Peyer's patch (tissue), 4 donors: ENCODE data around the gene CRLF2.

ENCODE experiments used
- POLR2A ChIP-seq, 2 donors: fragments of 450-650 bp; IDR thresholded peaks; one replicate each; pipeline ENCODE4 v1.5.1; 2017; ENCODE audit warnings: antibody characterized with exemption in 2 of 2, mild to moderate bottlenecking in 2 of 2, moderate library complexity in 2 of 2
- TF ChIP-seq, protein P1 (sequence below), 6 experiments: fragments of 450-650 bp in 4 of 6; fragments of 200-600 bp in 2 of 6; sonication (generic) in 1 of 6; IDR thresholded peaks; one replicate each; pipeline ENCODE4 v1.5.1; 2017 to 2019; ENCODE audit warnings: antibody characterized with exemption in 6 of 6, mild to moderate bottlenecking in 3 of 6, moderate library complexity in 1 of 6

DNA sequence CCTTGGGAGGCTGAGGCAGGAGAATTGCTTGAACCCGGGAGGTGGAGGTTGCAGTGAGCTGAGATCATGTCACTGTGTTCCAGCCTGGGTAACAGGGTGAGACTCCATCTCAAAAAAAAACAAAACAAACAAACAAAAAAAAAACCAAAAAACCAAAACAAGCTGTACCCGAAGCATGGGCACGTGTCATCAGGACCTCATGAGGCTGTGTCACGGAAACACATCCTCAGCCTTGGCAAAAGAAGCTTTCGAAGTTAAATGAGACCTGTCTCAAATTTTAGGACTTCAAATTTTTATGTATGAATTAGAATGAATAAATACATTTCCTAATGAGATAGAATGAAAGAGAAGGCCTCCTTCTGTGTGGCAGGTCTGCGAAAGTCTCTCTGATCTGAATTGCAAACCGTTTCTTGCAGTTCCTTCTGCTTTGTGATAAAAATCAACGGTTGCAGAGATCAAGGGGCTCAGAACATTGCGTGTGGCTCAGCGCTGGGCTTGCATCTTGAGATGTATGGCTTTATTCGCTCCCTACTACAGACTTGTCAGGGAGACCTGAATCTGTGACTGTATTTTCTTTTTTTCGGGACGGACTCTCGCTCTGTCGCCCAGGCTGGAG, 19.5 kb upstream of the CRLF2 start:
- TF ChIP-seq, protein P1, sequence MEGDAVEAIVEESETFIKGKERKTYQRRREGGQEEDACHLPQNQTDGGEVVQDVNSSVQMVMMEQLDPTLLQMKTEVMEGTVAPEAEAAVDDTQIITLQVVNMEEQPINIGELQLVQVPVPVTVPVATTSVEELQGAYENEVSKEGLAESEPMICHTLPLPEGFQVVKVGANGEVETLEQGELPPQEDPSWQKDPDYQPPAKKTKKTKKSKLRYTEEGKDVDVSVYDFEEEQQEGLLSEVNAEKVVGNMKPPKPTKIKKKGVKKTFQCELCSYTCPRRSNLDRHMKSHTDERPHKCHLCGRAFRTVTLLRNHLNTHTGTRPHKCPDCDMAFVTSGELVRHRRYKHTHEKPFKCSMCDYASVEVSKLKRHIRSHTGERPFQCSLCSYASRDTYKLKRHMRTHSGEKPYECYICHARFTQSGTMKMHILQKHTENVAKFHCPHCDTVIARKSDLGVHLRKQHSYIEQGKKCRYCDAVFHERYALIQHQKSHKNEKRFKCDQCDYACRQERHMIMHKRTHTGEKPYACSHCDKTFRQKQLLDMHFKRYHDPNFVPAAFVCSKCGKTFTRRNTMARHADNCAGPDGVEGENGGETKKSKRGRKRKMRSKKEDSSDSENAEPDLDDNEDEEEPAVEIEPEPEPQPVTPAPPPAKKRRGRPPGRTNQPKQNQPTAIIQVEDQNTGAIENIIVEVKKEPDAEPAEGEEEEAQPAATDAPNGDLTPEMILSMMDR (IDR thresholded peaks at IDR 0.05): no peak
- TF ChIP-seq POLR2A (IDR thresholded peaks at IDR 0.05): no peak
